ENCODE results near the gene S100A13.

The S100A13 gene

DNA sequence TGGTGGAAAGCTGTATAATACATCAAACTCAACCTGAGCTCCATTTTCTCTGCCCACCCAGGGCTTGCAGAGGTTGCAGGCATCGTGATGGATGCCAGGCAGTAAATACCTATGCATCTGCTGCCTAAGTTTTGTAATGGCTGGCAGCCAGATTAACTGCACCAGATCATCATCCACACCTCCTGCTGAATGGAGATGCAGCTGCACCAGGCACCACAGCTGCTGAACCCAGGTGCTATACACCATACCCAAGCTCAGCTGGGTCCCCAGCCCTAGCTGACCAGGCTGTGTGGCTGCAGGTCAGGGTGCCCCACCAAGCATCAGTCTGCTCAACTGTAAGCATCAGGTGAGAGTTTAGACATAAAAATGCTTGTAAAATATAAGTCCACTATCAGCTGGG lies 24.5 kb upstream of the S100A13 start:
- H3K9me3 Mint-ChIP-seq = no peaks in the 10 kb centered on the region
- TF ChIP-seq, protein P1, sequence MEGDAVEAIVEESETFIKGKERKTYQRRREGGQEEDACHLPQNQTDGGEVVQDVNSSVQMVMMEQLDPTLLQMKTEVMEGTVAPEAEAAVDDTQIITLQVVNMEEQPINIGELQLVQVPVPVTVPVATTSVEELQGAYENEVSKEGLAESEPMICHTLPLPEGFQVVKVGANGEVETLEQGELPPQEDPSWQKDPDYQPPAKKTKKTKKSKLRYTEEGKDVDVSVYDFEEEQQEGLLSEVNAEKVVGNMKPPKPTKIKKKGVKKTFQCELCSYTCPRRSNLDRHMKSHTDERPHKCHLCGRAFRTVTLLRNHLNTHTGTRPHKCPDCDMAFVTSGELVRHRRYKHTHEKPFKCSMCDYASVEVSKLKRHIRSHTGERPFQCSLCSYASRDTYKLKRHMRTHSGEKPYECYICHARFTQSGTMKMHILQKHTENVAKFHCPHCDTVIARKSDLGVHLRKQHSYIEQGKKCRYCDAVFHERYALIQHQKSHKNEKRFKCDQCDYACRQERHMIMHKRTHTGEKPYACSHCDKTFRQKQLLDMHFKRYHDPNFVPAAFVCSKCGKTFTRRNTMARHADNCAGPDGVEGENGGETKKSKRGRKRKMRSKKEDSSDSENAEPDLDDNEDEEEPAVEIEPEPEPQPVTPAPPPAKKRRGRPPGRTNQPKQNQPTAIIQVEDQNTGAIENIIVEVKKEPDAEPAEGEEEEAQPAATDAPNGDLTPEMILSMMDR (IDR thresholded peaks at IDR 0.05) = no peak
- H3K27ac Mint-ChIP-seq = no peak overlapping the region
- H3K36me3 Mint-ChIP-seq (ENCODE audit: low read depth) = peaks cover 5% of the 10 kb centered on the region
- DNase-seq = no peak
- no peaks in the 10 kb centered on the region for H3K27me3 Mint-ChIP-seq (ENCODE audit: low read depth, poor library complexity)
- no peak overlapping the region for H3K4me3 Mint-ChIP-seq
- peaks cover 9% of the 10 kb centered on the region for H3K4me1 Mint-ChIP-seq

DNA sequence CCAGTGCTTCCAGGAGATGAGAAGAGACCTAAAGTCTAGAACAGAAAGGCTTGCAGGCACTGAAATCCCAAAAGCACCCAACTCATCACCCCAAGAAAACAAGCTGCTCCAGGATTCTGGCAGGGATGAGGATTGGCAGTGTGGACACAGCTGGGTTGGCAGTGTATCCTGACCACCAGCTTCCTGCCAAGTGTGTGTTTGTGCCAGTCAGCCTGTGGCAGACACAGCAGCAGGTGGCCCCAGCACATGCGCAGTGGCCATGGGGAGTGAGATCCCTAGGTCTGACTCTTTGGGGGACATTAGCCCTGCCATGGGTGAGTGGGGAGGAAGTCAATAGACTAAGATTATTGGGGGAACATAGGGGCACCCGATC lies 22.5 kb upstream of the S100A13 start:
- Mint-ChIP-seq H3K4me1 (peaks cover 9% of the 10 kb centered on the region), H3K4me3 (no peak overlapping the region), H3K27me3 (ENCODE audit: low read depth, poor library complexity) (no peaks in the 10 kb centered on the region), H3K36me3 (ENCODE audit: low read depth) (peaks cover 24% of the 10 kb centered on the region), H3K27ac (peak overlapping the region; percentile 57), H3K9me3 (no peaks in the 10 kb centered on the region)
- no peak for DNase-seq
- TF ChIP-seq, protein P1 (IDR thresholded peaks at IDR 0.05) = no peak

DNA sequence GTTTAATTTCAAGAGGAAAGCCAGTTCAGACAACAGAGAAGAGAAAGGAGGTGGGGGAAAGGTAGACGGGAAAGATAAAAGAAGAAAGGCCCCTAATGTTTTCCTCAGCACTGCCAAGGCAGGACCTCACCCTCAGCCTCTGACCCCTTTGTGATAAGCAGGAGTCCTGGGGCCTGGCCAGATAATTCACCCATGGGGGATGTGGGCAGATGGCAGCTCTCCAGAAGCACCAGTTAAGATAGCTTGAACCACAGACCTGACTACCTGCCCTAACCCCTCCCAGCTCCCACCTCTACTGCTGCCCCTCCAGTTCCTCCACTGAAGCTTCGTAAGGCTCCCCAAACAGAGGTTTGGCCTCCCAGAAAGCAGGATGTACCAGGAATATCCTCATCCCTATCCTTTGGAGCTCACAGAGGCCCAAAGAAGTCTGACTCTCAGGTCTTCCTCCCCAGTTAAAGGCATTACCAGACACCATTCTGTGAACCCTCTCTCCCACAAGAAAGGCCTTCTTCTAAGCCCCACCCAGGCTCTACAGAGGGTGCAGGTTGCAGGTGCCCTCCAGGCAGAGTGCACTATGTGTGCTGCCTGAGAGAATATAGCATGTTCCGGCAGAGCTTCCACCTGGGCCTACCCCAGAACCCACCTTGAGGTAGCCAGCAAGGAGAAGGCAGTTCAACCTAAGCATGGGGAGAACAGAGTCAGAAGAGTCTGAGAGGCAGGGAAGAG lies 22.0 kb upstream of the S100A13 start:
- H3K36me3 Mint-ChIP-seq (ENCODE audit: low read depth) = peaks cover 29% of the 10 kb centered on the region
- TF ChIP-seq, protein P1 (IDR thresholded peaks at IDR 0.05) = no peak
- no peak for DNase-seq
- peaks cover 9% of the 10 kb centered on the region for H3K4me1 Mint-ChIP-seq
- no peaks in the 10 kb centered on the region for H3K9me3 Mint-ChIP-seq
- H3K27ac Mint-ChIP-seq = peak overlapping the region; percentile 57
- H3K27me3 Mint-ChIP-seq (ENCODE audit: low read depth, poor library complexity) = no peaks in the 10 kb centered on the region
- no peak overlapping the region for H3K4me3 Mint-ChIP-seq

DNA sequence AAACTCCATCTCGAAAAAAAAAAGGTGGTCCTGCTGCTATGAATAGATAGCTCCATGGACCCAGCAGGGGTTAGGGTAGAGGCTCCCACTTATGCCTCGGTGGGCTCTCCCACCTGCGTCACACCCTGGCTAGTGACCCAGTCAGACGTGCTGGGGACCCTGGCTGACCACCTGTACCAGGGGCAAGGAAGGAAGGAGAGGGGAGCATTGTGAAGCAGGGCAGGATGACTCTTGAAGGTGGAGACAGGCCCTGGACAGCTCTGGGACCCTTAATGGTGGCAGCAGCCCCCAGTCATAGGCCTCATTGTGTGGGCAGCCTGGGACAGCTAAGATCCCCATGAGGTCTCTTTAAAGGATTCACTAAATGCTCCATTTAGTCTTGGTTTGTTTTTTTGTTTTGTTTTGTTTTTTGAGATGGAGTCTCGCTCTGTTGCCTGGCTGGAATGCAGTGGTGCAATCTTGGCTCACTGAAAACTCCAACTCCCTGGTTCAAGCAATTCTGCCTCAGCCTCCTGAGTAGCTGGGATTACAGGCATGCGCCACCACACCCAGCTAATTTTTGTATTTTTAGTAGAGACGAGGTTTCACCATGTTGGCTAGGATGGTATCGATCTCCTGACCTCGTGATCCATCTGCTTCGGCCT lies 20.8 kb upstream of the S100A13 start:
- Mint-ChIP-seq H3K4me1 (peaks cover 19% of the 10 kb centered on the region), H3K36me3 (ENCODE audit: low read depth) (peaks cover 41% of the 10 kb centered on the region), H3K27ac (peak overlapping the region; percentile 35), H3K9me3 (no peaks in the 10 kb centered on the region), H3K27me3 (ENCODE audit: low read depth, poor library complexity) (no peaks in the 10 kb centered on the region), H3K4me3 (no peak overlapping the region)
- TF ChIP-seq, protein P1 (IDR thresholded peaks at IDR 0.05) = no peak
- DNase-seq = no peak

DNA sequence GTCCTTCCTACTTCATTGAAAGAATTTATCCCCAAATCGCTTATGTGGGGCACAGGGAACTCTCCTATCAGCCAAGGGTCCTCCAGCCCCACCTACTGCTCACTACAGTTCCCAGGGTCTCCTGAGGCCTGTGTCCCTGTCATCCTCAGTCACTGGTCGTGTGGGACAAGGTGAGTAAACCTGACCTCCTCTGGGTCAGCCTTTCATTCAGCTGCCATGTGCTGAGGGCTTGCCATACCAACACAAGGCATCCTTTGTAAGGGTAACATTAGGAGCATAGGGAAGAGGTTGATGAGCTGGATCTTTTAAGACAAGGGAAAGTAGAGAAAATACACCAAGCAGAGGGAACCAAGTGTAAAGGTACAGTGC lies 20.0 kb upstream of the S100A13 start:
- Mint-ChIP-seq H3K27ac (peak overlapping the region; percentile 35), H3K36me3 (ENCODE audit: low read depth) (peaks cover 48% of the 10 kb centered on the region), H3K27me3 (ENCODE audit: low read depth, poor library complexity) (no peaks in the 10 kb centered on the region), H3K9me3 (no peaks in the 10 kb centered on the region), H3K4me1 (peaks cover 23% of the 10 kb centered on the region), H3K4me3 (no peak overlapping the region)
- DNase-seq = no peak
- TF ChIP-seq, protein P1 (IDR thresholded peaks at IDR 0.05) = no peak

Data from nephron progenitor cell (in vitro differentiated cells).